GM08714 (cell line): ENCODE measurements around the gene AHR.
"Not testable (repeated sequence)": the region's sequence is repeated elsewhere in the genome, so short reads cannot be mapped to it uniquely, and the experiment has no call there.

Source experiments
- H3K4me3 ChIP-seq: fragments of 200-500 bp; sonication (Bioruptor generic); 2 replicates; pipeline ENCODE4 v1.5.1; 2014; ENCODE audit warnings: mild to moderate bottlenecking, low read length, inconsistent platforms
- ZNF274 ChIP-seq: IDR thresholded peaks from 2 replicates; pipeline ENCODE4 v1.6.1; 2012; ENCODE audit warnings: mild to moderate bottlenecking, low read depth, low read length

The AHR gene

DNA sequence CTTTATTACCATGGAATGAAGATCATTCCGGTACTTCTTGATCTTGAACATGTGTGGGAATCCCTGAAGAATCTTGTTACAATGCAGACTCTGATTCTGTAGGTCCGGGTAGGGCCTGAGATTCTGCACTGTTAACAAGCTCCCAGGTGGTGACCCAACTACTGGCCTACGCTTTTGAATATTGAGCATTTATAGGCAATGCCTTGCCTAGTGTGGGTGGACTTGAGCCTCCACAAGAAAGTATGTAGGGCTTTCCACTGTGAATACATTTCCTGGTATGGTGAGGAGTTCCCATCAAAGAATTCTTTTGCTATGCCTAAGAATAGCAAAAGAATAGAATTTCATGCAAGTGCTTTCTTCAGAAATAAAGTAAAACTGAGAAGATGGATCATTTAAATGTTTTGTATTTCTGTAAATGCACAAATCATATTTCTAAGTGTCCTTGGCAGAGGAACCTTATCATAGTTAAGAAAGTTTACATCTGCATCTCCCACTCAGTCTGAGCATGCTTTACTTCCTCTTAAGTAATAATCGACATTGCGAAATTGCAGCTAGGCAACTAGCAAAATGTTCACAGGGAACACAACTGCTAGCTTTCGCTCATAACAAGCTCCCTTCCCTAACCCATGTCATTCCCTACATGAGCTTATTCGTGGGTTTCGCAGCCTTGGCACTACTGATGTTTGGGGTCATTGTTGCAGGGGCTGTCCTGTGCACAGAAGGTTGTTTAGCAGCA lies 71.4 kb downstream of the AHR start:
- TF ChIP-seq ZNF274: no peak
- no peak overlapping the region for H3K4me3 ChIP-seq

DNA sequence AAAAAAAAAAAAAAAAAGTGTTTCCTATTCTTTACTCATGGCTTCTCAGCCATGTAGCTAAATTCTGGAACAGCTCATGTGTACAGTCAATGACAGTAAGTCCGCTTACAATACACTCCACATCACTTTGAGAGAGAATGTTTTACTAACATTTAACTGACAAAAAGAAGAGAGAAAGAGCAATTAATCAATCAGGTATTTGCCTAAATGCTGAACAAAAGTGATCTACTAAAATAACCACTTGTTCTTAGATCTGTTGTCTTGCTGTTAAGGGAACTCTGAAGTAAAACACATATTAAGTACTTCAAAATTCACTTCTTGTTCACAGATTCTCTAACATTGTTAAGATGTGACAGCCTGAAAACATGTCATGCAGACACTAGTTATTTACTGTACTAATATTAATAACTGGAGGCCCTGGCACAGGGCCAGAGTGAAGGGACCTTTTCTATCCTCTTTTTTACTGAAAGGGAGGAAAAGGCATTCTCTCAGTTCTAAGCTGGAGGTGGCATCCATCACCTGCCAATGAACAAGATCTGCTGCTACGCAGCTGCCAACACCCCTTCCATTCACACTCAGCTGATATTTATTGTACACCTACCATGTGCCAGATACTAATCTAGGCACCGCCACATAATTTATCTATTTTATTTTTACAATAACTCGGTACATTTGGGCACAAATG lies 72.6 kb downstream of the AHR start:
- H3K4me3 ChIP-seq: no peak overlapping the region
- no peak for TF ChIP-seq ZNF274

- no peak overlapping the region for H3K4me3 ChIP-seq
- TF ChIP-seq ZNF274: no peak
These were observed 73.4 kb downstream of the AHR start for GRCh38 chr7:17371671-17372524.

DNA sequence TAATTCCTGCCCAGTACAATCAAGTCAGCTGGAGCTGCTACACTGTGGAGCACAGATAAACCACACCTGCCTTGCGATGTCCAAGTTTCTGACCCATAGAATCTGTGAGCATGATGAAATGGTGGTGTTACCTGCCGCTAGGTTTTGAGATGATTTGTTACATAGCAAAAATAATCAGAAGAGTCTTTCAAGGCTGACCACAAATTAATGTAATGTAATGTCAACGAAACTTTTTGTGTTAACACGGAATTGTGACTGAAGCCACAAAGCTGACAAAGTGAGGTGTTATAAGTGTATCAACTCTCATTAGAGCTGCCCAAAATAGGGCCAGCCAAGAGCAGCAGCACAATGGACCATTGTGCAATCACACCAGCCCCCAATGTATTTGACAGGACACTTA lies 75.7 kb downstream of the AHR start:
- H3K4me3 ChIP-seq: no peak overlapping the region
- TF ChIP-seq ZNF274: no peak

DNA sequence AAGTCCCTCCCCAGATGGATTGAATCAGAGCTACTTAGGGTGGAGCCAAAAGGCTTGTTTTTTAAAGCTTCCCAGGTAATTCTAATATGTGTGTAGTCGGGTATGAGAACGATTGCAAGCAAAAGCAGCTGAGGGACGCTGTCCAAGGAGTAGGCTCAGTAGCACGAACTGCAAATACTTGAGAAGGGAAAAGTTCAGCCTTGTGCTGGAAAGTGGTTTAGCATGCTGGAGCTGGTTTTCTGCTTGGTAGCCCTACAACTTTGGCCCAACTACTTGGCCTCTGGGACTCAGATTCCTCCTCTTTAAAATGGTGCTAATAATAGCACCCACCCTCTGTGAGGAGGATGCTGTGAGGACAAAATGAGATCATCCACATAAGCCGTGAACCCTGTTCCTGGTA lies 76.2 kb downstream of the AHR start:
- TF ChIP-seq ZNF274: no peak
- no peak overlapping the region for H3K4me3 ChIP-seq

DNA sequence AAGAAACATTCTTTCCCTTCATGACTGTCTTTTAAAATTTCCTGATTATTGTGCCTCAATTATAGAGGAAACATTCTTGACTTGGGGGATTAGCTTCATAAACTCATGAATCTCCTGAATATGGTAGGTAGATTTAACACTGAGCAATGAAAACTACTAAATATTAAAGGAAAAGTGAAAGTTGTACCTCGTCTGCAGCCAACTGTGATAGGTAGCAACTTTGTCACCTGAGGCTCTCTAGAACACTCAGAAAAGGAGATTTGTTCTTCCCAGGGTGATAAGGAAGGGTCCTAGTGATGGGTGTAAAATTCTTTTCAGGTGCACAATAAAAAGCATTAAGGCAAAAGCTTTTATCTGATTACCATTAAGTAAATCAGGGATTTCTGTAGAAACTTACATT lies 78.1 kb downstream of the AHR start:
- TF ChIP-seq ZNF274: no peak
- no peak overlapping the region for H3K4me3 ChIP-seq

DNA sequence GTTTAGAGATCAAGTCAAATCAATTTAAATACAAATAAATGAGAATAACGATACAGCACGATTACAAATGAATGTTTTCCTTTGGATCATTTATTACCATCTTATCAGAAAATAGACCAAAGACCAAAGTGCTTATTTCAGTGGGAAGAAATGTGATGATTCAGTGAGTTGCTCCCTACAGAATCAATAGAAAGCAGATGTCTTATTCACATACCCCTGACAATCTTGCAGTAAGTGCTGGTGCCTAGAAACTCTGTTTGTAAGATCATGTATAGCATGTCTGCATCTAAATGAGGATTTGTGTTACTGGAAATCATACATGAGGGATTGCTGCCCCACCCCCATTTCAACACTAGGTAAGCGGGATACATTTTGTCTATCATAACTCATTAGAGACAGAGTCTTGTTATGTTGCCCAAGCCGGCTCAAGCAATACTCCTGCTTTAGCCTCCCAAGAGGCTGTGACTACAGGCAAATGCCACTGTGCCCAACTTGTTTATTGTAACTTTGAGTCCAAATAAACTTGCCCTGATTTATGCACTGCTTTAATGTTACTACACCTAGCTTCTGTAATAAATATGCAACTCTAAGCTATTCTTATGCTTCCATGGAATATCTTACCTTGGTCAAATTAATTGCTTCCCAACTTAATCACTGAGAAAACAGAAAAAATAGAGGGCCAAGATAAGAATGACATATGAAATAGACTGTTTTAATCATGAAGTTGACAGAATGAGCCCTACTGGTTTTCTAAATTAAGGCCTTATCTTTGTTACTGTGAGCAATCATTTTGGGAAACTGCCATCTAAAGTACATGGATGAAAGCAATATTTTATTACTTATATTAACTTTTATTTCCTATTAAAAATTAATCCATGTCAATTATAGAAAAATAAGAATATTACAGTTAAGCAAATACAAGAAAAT lies 82.5 kb downstream of the AHR start:
- no peak for TF ChIP-seq ZNF274
- H3K4me3 ChIP-seq: no peak overlapping the region

- H3K4me3 ChIP-seq: not testable (repeated sequence)
These were observed 84.2 kb downstream of the AHR start for GRCh38 chr7:17382408-17383354.

DNA sequence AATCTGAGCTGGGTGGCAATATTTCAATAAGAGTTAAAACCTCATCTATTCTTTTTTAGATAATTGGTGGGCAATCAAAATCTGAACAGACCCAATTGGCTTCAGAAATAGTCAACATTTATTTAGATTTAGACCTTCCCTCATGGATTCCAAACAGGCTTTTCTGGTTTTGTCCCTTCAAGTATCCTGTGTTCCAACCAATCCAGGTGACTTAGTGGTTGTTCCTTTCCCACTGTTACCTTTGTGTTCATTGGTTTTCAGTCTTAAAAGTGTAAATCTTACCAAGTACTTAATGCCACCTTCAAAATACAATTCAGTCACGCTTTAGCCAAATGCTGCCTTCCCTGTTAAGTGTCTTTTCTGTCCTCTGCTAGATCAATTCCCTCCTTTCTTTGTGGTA lies 85.9 kb downstream of the AHR start:
- TF ChIP-seq ZNF274: no peak
- H3K4me3 ChIP-seq: no peak overlapping the region

- TF ChIP-seq ZNF274: no peak
- H3K4me3 ChIP-seq: no peak overlapping the region
These were observed 87.2 kb downstream of the AHR start for GRCh38 chr7:17385612-17386011.

- no peak overlapping the region for H3K4me3 ChIP-seq
- no peak for TF ChIP-seq ZNF274
These were observed 91.9 kb downstream of the AHR start for GRCh38 chr7:17390392-17390791.

DNA sequence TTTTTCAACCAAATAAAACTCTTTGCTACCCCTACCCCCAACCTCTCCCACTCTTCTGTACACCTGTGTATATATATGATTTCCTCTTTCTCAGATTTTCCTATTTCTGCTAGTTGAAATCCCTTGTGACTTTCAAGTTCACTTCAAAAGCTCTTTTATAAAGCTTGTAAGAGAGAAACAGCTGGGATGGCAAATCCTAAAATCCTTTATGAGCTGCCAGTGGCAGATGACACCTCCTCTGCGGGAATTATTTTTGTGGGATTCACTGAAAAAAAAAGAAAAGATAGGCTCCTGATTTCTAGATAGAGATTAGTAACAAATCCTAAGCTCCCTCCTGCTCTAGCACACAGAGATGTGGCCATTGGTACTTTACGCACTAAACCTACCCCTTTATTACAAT lies 92.9 kb downstream of the AHR start:
- TF ChIP-seq ZNF274: no peak
- no peak overlapping the region for H3K4me3 ChIP-seq

DNA sequence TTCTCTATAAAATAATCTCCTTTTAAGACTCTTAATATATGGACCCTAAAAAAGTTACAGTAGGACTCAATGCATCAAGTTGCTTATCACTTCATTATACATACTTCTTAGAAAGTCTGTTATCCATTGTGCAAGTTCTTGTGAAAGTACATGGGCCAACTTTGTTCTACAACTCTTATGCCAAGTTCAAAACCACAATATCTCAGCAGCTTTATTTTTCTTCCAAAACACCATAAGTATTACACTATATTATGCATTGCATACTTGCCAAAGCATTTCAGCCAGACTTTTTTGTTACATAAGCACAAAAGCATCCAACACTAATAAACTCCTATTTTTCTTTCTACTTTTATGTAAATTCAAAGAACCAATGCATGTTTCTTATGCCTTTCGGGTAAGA lies 94.4 kb downstream of the AHR start:
- no peak overlapping the region for H3K4me3 ChIP-seq
- no peak for TF ChIP-seq ZNF274

DNA sequence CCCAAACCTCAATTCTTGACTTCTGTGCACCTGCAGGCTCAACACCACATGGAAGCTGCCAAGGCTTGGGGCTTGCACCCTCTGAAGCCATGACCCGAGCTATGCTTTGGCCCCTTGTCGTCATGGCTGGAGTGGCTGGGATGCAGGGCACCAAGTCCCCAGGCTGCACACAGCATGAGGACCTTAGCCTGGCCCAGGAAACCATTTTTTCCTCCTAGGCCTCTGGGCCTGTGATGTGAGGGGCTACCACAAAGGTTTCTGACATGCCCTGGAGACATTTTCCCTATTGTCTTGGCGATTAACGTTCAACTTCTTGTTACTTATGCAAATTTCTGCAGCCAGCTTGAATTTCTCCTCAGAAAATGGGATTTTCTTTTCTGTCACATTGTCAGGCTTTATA lies 96.1 kb downstream of the AHR start:
- not testable (repeated sequence) for H3K4me3 ChIP-seq
